HG02840 (cell line): ENCODE data around the gene ARID1B.

Source experiments
- ATAC-seq: cut with Tn5 transposase; IDR thresholded peaks from one replicate; pipeline ENCODE4 v1.9.1; 2021; ENCODE audit warnings: mild to moderate bottlenecking, moderate library complexity, moderate number of reproducible peaks; ENCODE audit not compliant: unreplicated experiment, low FRiP score

Gene ARID1B

DNA sequence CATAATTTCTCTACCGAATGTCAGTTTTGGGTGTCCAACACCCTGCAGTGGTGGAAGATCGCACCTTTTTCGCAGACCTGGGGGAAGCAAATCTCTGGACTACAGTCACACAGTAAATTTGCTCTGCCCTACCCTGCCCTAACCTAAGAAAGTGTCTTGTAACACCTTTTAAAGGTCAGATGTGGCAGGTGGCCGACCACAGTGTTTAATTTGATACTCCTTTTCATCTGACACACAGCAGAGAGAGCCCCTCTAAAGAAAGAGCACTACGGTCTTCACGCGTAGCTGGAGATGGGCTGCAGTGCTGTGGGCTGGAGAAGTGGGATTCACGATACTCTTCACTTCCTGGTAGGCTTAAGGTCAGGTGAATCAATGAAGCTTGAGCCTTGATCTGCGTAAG, 436.2 kb downstream of the ARID1B start:
- ATAC-seq, result no peak

DNA sequence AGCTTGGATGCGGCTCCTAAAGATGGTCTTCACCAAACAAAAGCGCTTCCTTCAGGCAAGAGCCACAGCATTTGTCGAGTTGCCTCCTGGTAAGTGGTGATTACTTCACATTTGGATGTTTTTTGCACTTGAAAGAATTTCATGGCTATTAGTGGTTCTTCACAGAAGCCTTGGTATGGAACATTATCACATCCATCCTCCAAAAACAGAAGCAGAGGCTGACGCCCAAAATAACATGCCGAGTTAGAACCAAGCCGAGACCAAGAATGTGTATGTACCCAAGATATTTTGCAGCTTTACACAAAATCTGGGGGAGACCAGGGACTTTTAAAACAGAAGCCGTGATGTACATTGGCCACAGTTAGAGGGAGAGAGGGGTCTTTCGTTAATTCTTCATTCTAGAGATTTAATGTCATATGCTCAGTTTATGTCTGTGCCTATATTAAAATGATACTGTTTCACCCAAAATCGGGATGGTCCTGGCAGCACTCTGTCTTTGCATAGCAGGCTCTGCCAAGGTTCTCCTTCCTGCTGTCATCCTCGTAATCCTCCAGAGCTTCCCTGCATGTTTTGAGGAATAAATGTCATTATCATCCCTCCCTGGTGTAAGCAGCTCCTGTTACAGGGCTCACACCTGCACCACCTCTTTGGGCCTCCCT, 436.9 kb downstream of the ARID1B start:
- no peak for ATAC-seq

DNA sequence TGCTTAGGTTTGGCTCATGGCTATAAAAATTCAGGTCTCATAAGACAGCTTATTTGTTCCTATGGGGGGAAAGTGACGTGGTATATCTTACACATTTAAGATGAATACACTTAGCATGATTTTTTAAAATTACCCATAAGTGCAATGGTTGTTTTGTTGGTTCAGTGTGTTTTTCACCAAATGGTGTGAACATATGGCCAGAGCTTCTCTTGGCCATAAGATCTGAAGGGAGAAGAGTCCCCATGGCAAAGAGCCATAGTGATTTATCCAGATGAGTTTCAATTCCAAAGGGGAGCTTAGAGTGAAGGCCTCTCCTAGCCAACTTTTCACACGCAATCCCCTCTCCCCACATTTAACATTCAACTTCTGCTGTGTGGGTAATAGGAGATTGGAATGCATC, 438.5 kb downstream of the ARID1B start:
- no peak for ATAC-seq

DNA sequence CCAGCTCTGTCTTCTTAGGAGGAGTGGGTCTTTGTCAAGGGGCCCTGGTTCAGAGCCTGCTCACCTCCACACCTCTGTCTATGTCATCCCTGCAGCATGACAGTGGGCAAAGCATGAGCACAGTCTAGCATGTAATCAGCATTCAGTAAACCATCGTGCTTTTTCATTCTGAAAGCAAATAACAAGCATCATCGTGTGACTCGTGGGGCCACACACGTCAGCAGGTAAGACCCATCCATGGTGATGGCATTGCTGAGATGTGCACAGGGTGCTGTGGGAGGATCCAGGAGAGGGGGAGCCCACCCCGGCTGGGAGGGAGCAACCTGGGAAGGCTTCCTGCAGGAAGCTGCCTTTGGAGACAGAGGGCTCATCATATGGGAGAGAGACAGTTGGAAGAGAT, 439.4 kb downstream of the ARID1B start:
- ATAC-seq, result no peak

DNA sequence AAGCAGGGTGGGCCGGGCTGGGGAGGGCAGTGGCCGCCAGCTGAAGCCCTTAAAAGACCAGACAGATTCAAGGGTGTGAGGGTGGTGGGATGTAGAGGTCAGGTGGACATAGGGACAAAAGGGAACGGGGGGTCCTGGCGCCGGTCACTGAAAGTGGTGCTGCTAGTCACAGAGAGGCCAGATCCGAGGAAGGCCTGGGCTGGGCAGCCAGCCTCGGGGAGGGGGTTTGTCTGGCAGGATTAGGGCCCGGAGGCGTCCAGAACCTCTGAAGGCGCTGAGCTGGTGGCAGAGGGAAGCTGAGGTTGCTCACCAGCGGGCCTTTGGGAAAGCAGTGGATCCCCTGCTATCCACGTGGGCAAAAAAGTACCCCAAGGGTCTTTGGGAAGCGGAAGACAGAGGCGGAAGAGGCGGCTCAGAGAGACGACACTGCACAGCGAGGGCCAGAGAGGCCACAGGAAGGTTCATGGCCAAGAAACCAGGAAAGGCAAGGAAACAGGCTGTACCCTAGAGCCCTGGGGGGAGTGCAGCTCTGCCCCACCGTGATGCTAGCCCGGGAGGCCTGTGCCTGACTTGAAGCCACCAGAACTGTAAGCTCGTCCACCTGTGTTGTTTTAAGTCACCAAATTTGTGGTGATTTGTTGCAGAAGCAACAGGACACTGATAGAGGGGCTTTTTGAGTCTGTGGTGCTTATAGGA, 440.2 kb downstream of the ARID1B start:
- no peak for ATAC-seq

DNA sequence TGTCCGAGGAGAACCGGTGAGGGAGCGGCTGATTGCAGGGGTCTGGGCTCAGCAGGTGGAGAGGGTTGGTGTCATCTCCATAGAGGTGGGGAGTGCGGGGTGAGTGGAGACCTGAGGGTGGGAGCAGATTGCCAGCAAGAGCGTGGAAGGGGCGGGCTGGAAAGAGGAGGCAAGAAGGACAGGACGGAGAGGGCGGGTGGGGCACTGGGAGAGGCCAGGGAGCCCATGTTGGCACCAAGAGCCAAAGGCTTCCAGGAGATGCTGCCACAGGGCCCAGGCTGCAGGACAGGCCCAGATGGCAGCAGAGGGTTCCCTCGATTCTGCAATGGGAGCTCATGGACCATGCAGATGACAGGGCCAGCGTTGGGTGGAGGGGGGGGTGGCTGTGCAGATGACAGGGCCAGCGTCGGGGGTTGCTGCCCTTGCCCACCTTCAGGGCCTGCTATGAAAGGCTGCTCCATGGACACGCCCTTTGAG, 440.8 kb downstream of the ARID1B start:
- ATAC-seq, result no peak

DNA sequence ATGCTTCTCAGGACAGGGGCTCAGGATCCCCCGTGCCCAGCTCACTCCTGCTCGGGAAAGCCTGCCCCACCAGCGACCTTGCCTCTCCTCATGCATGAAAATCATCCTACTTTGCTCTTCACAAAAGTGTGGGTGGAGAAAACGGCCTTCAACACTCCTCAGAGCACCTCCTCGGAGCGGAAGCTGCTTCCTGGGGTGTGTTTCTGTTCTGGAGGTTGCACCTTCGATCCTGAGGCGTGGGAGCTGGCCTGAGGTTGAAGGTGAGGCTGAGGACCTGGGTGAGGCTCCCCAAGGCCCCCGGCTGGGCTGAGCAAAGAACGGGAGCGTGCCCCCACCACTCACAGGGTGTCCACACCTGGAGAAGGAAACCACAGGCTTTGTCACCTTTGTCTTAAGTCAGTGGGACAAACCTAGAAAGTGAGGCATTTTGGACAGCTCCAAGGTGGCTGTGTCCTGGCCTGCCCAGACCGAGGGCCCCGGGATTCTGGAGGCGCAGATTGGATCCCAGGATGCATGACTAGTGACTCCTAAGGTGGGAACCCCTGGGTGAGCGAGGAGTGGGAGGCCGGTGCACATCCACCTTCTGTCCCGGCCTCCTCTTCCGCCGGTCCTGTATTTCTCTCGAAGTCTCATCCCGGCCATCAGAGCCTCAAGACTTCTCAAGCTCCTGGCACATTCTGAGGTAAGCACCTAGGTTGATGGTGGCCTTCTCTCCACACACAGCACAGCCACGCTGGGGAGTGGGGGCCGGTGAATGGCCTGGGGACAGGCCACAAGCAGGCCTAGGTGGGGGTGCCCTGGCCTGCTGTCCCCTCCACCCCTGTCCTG, 441.4 kb downstream of the ARID1B start:
- ATAC-seq, result no peak

DNA sequence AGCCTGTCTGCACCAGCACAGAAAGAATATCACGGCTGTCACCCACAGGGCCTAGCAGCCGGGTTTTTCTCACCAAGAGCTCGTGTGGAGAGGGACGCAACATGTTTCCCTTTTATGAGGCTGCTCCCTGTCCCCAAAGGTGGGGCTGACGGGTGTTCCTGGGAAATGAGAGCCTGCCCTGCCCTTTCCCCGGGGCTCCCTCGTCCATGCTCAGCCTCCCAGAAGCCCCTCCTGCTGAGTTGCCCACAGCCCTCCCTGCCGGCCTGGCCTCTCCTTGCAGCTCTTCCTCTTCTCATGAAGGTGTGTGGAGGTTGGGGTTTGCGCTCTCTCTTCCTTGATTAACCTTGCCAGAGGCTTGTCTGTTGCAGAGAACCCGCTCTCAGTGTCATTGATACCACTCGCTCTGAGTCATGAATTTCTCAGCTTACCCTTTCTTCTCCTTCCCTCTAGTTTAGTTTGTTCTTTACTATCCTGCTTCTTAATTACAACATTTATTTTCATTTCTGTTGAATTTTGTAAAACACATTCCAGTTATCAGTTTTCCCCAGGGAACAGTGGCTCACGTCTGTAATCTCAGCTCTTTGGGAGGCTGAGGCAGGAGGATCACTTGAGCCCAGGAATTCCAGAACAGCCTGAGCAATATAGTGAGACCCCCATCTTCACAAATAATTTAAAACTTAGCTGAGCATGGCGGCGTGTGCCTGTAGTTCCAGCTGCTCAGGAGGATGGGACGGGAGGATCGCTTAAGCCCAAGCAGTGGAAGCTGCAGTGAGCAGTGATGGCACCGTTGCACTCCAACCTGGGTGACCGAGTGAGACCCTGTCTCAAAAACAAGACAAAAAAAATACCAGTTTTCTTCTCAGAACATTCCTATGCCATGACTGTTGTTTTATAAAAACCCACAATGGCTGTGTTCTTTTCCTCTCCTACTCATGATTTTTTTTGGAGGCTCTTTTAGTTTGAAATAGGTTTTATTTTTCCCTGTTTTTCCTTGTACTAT, 442.3 kb downstream of the ARID1B start:
- ATAC-seq, result no peak

DNA sequence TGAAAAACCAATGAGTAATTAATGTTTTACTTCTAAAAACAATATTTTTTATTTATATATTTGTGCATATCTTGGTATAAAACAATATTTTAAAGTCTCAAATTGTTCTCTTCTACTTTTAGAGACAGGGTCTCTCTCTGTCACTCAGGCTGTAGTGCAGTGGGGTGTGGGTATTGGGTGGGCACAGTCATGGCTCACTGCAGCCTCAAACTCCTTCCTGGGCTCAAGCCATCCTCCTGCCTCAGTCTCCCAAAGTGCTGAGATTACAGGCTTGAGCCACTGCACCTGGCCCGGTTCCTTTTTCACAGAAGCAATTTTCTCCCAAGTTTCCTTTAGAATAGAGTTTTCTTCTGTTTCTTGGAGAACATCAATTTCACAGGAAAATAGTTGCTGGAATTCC, 443.3 kb downstream of the ARID1B start:
- ATAC-seq, result no peak

DNA sequence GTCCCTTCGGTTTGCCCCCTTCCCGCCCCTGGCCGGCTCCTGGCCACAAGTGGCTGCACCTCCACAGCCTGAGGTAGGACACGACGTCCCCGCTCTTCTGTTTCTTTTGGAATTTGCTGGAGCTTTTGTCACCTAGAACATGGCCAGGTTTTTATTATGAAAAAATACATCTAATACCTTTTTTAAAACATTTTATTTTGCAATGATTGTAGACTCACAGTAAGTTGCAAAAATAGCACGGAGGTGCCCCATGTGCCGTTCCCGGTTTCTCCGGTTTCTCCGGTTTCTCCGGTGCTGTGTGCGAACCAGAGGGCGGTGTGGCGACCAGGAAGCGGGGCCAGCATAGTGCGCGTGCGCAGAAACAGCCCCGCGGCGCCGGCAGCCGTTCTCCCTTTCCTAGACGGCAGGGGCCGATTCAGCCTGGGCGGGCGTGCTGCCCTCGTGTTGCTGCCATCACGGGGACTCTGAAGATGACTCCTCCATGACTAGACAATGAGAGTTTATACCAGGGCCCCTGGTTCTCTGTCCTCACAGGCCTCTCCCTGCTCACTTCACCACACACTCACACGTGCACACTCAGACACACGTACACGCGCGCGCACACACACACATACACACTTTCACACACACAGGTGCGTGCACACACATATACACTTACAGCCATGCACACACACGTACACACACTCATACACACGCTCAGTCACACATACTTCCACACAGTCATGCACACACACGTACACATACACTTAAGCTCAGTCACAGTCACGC, 444.1 kb downstream of the ARID1B start:
- ATAC-seq, result no peak

DNA sequence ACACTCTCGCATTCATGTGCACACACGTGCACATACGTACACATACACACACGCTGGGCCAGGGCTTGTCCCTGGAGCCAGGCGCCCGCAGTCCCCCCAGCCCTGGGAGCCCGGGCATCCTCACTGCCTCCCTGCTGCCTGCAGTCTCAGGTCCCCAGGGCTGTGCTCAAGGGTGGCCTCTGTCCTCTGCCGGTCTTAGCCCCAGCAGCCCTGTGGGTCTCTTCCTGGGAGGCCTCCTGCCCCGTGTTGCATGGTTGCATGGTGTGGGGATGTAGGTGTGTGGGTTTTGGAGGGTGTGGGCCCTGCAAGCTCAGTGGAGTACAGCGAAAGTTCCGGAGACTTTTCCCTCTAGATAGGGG, 444.6 kb downstream of the ARID1B start:
- ATAC-seq, result no peak

DNA sequence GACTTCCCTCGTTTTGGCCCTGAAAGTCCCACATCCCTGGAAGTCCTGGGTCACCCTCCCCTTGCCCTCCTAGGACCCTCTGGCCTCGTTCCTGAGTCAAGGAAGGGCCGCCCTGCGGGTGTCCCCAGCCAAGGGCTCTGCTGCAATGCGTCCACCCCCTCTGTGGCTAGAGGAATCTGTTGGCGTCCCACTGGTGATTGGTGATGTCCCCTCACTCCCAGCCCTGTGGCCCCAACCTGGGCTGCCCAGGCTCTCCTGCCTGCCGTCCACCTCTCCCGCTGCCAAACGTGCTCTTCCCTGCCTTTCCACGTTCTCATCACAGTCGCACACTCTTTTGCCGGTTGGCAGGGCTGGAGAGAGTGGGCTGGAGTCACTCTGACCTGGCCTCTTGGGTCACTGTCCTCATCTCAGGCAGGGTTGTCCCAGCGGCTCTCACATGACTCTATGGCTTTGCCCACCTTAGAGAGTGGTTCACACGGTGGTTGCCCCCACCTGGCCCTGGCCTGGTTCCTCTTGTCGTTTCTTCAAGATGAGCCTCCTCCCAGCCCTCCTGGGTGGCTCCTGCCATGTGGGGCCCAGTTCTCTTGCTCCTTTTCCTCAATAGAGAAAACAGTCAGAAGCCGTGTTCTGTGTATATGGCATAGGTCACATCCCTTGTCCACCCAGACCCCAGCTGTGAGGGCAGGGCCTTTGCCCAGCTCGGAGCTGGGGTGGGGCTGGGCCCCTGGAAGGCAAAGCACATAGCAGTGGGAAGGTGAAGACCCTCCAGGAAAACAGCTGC, 445.2 kb downstream of the ARID1B start:
- ATAC-seq, result no peak

DNA sequence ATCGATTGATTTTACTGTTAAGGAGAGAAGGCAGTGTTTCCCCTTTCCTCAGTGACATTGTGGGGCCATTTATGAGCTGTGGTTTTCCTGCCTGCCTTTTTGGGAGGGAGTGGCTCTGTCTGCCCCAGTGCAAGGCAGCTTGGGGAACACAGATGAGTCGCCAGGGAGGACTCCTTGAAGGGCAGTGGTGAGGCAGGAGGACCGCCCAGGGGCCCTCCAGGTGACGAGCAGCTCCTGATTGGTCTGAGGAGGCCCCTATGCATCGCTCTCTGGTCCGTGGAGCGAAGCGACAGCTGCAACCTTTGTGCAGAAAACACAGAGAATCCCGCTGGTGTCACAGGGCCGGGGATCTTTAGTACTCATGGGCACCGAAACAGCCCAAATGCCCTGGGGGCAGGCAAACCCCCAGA, 445.8 kb downstream of the ARID1B start:
- ATAC-seq, result no peak

DNA sequence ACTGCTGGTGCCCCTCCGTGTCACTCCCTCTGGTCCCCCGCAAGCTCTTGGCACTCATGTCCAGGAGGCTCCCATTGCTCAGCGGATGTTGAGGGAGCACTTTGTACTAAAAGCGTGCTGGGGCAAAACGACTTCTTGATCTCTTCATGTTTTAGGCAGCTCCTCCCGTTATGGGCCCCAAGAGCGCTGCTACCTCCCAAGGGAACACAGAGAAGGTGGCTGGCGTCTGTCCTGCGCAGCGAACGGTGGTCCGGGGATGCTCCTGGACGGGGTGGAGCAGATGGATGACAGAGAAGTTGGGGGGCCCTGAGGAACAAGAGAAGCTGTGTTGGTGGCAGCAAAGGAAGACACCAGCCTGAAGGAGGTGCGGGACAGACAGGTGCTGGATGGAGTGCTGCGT, 446.3 kb downstream of the ARID1B start:
- ATAC-seq, result no peak

DNA sequence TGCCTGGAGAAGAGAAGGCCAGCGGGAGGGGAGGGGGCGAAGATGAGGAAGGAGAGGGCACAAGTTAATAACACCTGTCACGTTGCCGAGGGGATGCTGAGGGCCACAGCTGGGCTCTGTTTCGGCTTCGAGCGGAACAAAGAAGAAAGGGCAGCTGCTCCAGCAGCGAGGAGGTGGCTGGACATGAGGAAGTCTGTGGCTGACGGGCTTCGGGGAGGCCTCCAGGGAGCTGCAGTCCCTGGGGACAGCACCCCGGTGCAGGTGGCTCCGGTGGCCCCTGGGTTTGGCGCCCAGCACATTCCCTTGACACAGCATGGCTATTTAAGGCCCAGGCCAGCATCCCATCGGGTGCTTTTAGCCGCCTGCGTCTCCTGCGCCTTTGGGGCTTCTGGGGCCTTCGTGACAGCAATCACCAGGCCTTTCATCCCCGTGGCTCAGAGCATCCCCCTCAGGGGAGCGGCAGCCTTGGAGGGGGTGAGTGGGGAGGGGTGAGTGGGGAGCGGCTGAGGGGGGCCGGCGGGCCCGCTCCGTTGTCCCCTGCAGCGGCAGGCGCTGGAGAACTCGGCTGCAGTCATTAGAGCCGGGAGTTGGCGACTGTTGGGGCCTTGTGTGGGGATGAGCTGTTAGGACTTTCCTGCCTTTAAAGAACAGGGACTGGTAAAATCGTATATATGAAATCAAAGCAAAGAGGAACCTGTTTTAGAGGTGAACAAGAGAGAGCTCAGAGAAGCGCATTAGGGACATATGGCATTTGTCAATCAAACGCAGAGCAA, 447.2 kb downstream of the ARID1B start:
- ATAC-seq, result no peak

DNA sequence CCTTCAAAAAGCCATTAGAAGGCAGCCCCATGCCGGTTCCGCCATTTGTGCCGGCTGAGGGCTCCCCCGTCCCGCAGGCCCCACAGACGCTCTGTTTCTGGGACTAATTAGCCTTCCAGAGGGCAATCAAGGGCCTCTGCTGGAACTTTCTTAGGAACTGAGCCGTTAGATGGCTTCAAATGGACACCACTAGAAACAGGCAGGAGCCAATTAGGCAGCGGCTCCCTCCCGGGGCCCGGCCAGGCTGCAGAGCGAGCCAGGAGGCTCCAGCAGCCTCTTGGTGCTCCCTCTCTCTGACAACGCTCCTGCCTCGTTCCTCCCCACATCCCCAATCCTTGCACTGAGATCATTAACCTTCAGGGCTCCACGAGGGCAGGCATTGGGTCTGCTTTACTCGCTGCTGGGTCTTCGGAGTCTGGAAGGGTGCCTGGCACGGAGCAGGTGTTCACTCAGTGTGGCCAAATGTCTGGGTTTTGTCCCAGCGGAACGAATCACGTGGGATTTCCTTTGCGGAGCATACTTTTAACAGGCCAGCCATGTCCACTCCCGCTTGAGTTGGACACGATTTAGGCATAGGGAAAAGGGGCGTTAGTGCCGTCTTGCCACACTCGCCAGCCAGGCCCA, 447.9 kb downstream of the ARID1B start:
- no peak for ATAC-seq

DNA sequence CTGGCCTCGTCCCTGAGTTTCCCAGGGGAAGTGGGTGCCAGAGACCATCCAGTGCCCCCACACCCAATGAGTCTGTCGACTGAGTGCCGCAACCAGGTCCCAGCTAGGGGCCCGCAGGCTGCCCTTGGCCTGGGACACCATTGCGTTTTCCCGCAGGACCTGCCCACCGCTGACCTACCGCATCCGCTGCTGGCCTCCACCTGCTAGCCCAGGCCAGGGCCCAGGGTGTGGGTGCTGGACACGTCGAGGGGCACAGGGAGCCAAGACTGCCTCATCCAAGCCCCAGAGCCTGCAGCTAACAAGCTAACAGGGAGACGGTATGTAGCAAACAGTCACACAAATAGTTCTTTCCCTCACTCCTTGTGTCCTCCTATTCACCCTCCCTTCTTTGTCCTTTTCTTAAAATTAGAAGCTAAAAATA, 448.4 kb downstream of the ARID1B start:
- no peak for ATAC-seq
